GM12878 (cell line): ENCODE data around the gene CTDP1. TPM values are rescaled to one million over a fixed set of nuclear protein-coding genes. Genes with fewer than 3 reads are reported as not detected.

Experiments used
- ATAC-seq: fragments of 200-7000 bp; cut with Tn5 transposase; 3 replicates; pipeline ENCODE4 v1.9.1; 2020; ENCODE audit warnings: mild to moderate bottlenecking, moderate library complexity
- BruUV-seq: library from RNA; stranded (reverse); fragments of 400-500 nt; replicated peaks from 2 replicates; lab custom pipeline; 2021; lab: Mats Ljungman, UMichigan
- CTCF ChIA-PET: fragments of 300-600 bp; sonication (Branson Sonifier 250); formaldehyde crosslinking; extraction: SDS; loops from one replicate; lab custom pipeline; 2021; ENCODE audit warnings: inconsistent platforms; lab: Yijun Ruan, JAX
- POLR2A ChIA-PET: fragments of 350-600 bp; formaldehyde crosslinking; extraction: SDS; loops from one replicate; lab custom pipeline; 2021; ENCODE audit warnings: inconsistent platforms; lab: Charles Lee
- RAD21 ChIA-PET: fragments of 300-600 bp; sonication (Branson Sonifier 250); formaldehyde crosslinking; loops from one replicate; lab custom pipeline; 2023; ENCODE audit warnings: antibody characterized with exemption; ENCODE audit not compliant: unreplicated experiment; lab: Charles Lee
- SMC1A ChIA-PET: fragments of 300-600 bp; sonication (Branson Sonifier 250); formaldehyde crosslinking; loops from one replicate; lab custom pipeline; 2023; ENCODE audit not compliant: unreplicated experiment, uncharacterized antibody; lab: Charles Lee
- DNase-seq: peaks from one replicate; pipeline ENCODE4 v3.0.0-alpha.2; 2011; ENCODE audit warnings: low read depth, low spot score
- FAIRE-seq: peaks from 3 replicates; lab custom pipeline; 2011; peaks lifted over from hg19 to GRCh38; lab: Jason Lieb, UNC
- H2AFZ ChIP-seq: 2 replicates; pipeline ENCODE4 v1.6.0; 2011; ENCODE audit warnings: low read depth, low read length, control low read depth; ENCODE audit not compliant: control insufficient read depth
- H3K27ac ChIP-seq: 2 replicates; pipeline ENCODE4 v1.5.1; 2011; ENCODE audit warnings: control low read depth; ENCODE audit not compliant: control insufficient read depth, insufficient read depth
- H3K27me3 ChIP-seq, 2 experiments: replicated peaks in 1 of 2; 2 replicates each; pipeline versions ENCODE4 v1.6.0 to v1.6.1; 2011; ENCODE audit warnings: low read length in 1 of 2; ENCODE audit not compliant: control insufficient read depth in 2 of 2, insufficient read depth in 2 of 2
- H3K36me3 ChIP-seq, 2 experiments: 2 replicates each; pipeline ENCODE4 v1.5.1; 2011; ENCODE audit warnings: low read length in 1 of 2; ENCODE audit not compliant: control insufficient read depth in 2 of 2, insufficient read depth in 2 of 2
- H3K4me1 ChIP-seq: 2 replicates; pipeline ENCODE4 v1.6.1; 2011; ENCODE audit warnings: mild to moderate bottlenecking, low read length, moderate library complexity, mixed read lengths; ENCODE audit not compliant: control insufficient read depth, insufficient read depth
- H3K4me2 ChIP-seq: 2 replicates; pipeline ENCODE4 v1.6.0; 2011; ENCODE audit warnings: control low read depth; ENCODE audit not compliant: control insufficient read depth, insufficient read depth
- H3K4me3 ChIP-seq: fragments of 200-600 bp; sonication (generic); 2 replicates; pipeline ENCODE4 v1.5.1; 2016
- H3K79me2 ChIP-seq: 2 replicates; pipeline ENCODE4 v1.6.0; 2011; ENCODE audit warnings: low read length; ENCODE audit not compliant: control insufficient read depth, insufficient read depth
- H3K9ac ChIP-seq: 2 replicates; pipeline ENCODE4 v1.8.0; 2011; ENCODE audit warnings: low read length, control low read depth, mixed read lengths; ENCODE audit not compliant: control insufficient read depth, insufficient read depth
- H3K9me3 ChIP-seq: replicated peaks from 3 replicates; pipeline ENCODE4 v1.5.1; 2011; ENCODE audit warnings: mild to moderate bottlenecking, low read length; ENCODE audit not compliant: control insufficient read depth, insufficient read depth
- H4K20me1 ChIP-seq: 2 replicates; pipeline ENCODE4 v1.6.0; 2011; ENCODE audit not compliant: control insufficient read depth, insufficient read depth
- CHD1 ChIP-seq: IDR thresholded peaks from 2 replicates; pipeline ENCODE4 v1.6.1; 2012; ENCODE audit warnings: low read depth, low read length, improper control_type of control experiment
- EED ChIP-seq: sonication (generic); IDR thresholded peaks from 2 replicates; pipeline ENCODE4 v1.6.1; 2016; ENCODE audit warnings: antibody characterized with exemption, low read depth
- EGR1 ChIP-seq, 2 experiments: IDR thresholded peaks; 1 replicate in 1 of 2; 2 replicates in 1 of 2; pipeline ENCODE4 v1.6.1; 2011 to 2012; ENCODE audit warnings: low read depth in 2 of 2, low read length in 2 of 2, borderline replicate concordance in 1 of 2, mild to moderate bottlenecking in 1 of 2, moderate library complexity in 1 of 2
- GABPA ChIP-seq: IDR thresholded peaks from 2 replicates; pipeline ENCODE4 v1.6.1; 2014; ENCODE audit warnings: antibody characterized with exemption, low read depth, mild to moderate bottlenecking, inconsistent platforms
- HCFC1 ChIP-seq: fragments of 150-350 bp; IDR thresholded peaks from 2 replicates; pipeline ENCODE4 v1.6.1; 2014; ENCODE audit warnings: low read length
- MXI1 ChIP-seq: fragments of 150-350 bp; IDR thresholded peaks from 2 replicates; pipeline ENCODE4 v1.6.1; 2011; ENCODE audit warnings: low read depth, mild to moderate bottlenecking, inconsistent platforms, low read length, improper control_type of control experiment
- NR2F1 ChIP-seq: fragments of 450-650 bp; conservative IDR thresholded peaks from 2 replicates; pipeline ENCODE4 v1.6.1; 2017; ENCODE audit warnings: mild to moderate bottlenecking
- RBBP5 ChIP-seq: fragments of 200-600 bp; sonication (generic); conservative IDR thresholded peaks from 2 replicates; pipeline ENCODE4 v1.6.1; 2016
- SMARCA5 ChIP-seq: fragments of 450-650 bp; IDR thresholded peaks from 2 replicates; pipeline ENCODE4 v1.6.1; 2017; ENCODE audit warnings: mild to moderate bottlenecking
- SUZ12 ChIP-seq: fragments of 200-600 bp; sonication (generic); IDR thresholded peaks from one replicate; pipeline ENCODE4 v1.6.1; 2018; ENCODE audit warnings: antibody characterized with exemption, mild to moderate bottlenecking; ENCODE audit not compliant: unreplicated experiment
- TARDBP ChIP-seq: IDR thresholded peaks from 2 replicates; pipeline ENCODE4 v1.6.1; 2016; ENCODE audit warnings: borderline replicate concordance
- WGBS: methylation state at CpG from one replicate; pipeline ENCODE4 v1.1.6; 2016; ENCODE audit warnings: low lambda C conversion rate; ENCODE audit not compliant: insufficient replicate concordance, insufficient coverage; ENCODE audit errors: missing lambda C conversion rate; 5-methylcytosine and 5-hydroxymethylcytosine counted together
- in situ Hi-C: fragments of 300-500 bp; cut with MboI; formaldehyde crosslinking; loops from 9 replicates; pipeline ENCODE4 v1.14.3; 2018; ENCODE audit warnings: mixed read lengths
- intact Hi-C: fragments of 100-400 bp; cut with micrococcal nuclease; formaldehyde crosslinking; loops from one replicate; pipeline ENCODE4 v1.14.2; 2022; ENCODE audit not compliant: unreplicated experiment
- polyA plus RNA-seq, 11 experiments: library from polyadenylated mRNA; depleted of rRNA in 4 of 11; unstranded in 6 of 11; stranded (reverse) in 5 of 11; fragments of >200 nt; fragmentation: Nextera tagmentation in 4 of 11; fragmentation: Illumina TruSeq in 1 of 11; extraction: Ambion mirVana in 4 of 11; extraction: Trizol in 1 of 11; gene quantifications; 1 replicate in 1 of 11; 2 replicates in 10 of 11; pipeline versions ENCODE4 v1.2.1 to v1.2.3, GENCODE V29; 2011 to 2016; ENCODE audit warnings: inconsistent platforms in 2 of 11, missing spikeins in 2 of 11, low read depth in 1 of 11
- total RNA-seq, 4 experiments: library from RNA; depleted of rRNA in 3 of 4; stranded (reverse); fragments of >200 nt in 3 of 4; fragmentation: Illumina TruSeq in 1 of 4; extraction: Trizol in 1 of 4; gene quantifications; 2 replicates each; pipeline versions ENCODE4 v1.2.1 to v1.2.3, GENCODE V29; 2013 to 2021
- TF ChIP-seq, protein P1 (sequence below): fragments of 450-650 bp; IDR thresholded peaks from 2 replicates; pipeline ENCODE4 v1.6.1; 2014; ENCODE audit warnings: mild to moderate bottlenecking
- TF ChIP-seq, protein P2 (sequence below): fragments of 450-650 bp; formaldehyde crosslinking; IDR thresholded peaks from 2 replicates; pipeline ENCODE4 v1.5.0; 2022; ENCODE audit warnings: mild to moderate bottlenecking, missing genetic modification characterization
- TF ChIP-seq, protein P3 (sequence below): fragments of 450-650 bp; IDR thresholded peaks from 2 replicates; pipeline ENCODE4 v1.6.1; 2017; ENCODE audit warnings: borderline replicate concordance
- TF ChIP-seq, protein P4 (sequence below): fragments of 450-650 bp; IDR thresholded peaks from 2 replicates; pipeline ENCODE4 v1.6.1; 2017; ENCODE audit warnings: antibody characterized with exemption, mild to moderate bottlenecking, moderate library complexity

Gene CTDP1
- total and polyA plus RNA-seq, 10 of the 15 experiments (the other 5 are each of a cell fraction or from before 2014, with no cell fraction given): 0.32 to 31.3 (median 8.8) TPM

DNA sequence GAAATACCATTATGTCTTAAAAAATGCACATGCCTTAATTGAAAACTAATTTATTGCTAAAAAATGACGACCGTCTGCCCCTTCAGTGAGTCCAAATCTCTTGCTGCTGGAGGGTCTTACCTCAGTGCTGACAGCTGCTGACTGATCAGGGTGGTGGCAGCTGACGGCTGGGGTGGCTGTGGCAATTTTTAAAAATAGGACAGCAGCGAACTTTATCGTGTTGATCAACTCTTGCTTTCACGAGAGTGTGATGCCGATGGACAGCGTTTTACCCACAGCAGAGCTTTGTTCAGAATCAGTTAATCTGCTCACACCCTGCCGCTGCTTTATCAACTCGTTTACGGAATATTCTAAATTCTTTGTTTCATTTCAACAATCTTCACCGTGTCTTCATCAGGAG is 21.2 kb upstream of the CTDP1 start:
- SMC1A ChIA-PET: no interaction called here
- Histone ChIP-seq H3K9me3 (no peaks in the 10 kb centered on the region; the same call in 2 of the 3 replicates), H3K4me2 (no peak overlapping the region), H2AFZ (no peak overlapping the region), H4K20me1 (no peaks in the 10 kb centered on the region), H3K27ac (no peak overlapping the region), H3K4me3 (no peak overlapping the region), H3K27me3 (no peaks in the 10 kb centered on the region; a peak in 2 of 4 replicates), H3K36me3 (no peaks in the 10 kb centered on the region), H3K4me1 (no peaks in the 10 kb centered on the region), H3K9ac (no peak overlapping the region), H3K79me2 (no peaks in the 10 kb centered on the region)
- WGBS: 60% methylated on average over 12 of the region's 12 CpGs
- in situ Hi-C loops: no loop called here
- no peak for DNase-seq
- no peak for ATAC-seq
- intact Hi-C loops: no loop called here
- no peak for FAIRE-seq
- CTCF ChIA-PET: no interaction called here
- no peak for TF ChIP-seq NR2F1
- TF ChIP-seq RBBP5: no peak
- no peak for TF ChIP-seq MXI1
- TF ChIP-seq SUZ12: no peak
- TF ChIP-seq TARDBP: no peak
- TF ChIP-seq CHD1: no peak
- TF ChIP-seq, protein P1, sequence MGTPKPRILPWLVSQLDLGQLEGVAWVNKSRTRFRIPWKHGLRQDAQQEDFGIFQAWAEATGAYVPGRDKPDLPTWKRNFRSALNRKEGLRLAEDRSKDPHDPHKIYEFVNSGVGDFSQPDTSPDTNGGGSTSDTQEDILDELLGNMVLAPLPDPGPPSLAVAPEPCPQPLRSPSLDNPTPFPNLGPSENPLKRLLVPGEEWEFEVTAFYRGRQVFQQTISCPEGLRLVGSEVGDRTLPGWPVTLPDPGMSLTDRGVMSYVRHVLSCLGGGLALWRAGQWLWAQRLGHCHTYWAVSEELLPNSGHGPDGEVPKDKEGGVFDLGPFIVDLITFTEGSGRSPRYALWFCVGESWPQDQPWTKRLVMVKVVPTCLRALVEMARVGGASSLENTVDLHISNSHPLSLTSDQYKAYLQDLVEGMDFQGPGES: no peak
- TF ChIP-seq GABPA: no peak
- TF ChIP-seq SMARCA5: no peak
- TF ChIP-seq, protein P2, sequence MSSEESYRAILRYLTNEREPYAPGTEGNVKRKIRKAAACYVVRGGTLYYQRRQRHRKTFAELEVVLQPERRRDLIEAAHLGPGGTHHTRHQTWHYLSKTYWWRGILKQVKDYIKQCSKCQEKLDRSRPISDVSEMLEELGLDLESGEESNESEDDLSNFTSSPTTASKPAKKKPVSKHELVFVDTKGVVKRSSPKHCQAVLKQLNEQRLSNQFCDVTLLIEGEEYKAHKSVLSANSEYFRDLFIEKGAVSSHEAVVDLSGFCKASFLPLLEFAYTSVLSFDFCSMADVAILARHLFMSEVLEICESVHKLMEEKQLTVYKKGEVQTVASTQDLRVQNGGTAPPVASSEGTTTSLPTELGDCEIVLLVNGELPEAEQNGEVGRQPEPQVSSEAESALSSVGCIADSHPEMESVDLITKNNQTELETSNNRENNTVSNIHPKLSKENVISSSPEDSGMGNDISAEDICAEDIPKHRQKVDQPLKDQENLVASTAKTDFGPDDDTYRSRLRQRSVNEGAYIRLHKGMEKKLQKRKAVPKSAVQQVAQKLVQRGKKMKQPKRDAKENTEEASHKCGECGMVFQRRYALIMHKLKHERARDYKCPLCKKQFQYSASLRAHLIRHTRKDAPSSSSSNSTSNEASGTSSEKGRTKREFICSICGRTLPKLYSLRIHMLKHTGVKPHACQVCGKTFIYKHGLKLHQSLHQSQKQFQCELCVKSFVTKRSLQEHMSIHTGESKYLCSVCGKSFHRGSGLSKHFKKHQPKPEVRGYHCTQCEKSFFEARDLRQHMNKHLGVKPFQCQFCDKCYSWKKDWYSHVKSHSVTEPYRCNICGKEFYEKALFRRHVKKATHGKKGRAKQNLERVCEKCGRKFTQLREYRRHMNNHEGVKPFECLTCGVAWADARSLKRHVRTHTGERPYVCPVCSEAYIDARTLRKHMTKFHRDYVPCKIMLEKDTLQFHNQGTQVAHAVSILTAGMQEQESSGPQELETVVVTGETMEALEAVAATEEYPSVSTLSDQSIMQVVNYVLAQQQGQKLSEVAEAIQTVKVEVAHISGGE (CRISPR knock-in tag): no peak
- no peak for TF ChIP-seq EED
- no peak for TF ChIP-seq EGR1 (IDR thresholded peaks at IDR 0.05; ENCODE audit: borderline replicate concordance in 1 of 2, low read depth in 2 of 2, low read length in 2 of 2)
- TF ChIP-seq, protein P3, sequence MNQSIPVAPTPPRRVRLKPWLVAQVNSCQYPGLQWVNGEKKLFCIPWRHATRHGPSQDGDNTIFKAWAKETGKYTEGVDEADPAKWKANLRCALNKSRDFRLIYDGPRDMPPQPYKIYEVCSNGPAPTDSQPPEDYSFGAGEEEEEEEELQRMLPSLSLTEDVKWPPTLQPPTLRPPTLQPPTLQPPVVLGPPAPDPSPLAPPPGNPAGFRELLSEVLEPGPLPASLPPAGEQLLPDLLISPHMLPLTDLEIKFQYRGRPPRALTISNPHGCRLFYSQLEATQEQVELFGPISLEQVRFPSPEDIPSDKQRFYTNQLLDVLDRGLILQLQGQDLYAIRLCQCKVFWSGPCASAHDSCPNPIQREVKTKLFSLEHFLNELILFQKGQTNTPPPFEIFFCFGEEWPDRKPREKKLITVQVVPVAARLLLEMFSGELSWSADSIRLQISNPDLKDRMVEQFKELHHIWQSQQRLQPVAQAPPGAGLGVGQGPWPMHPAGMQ: no peak
- TF ChIP-seq, protein P4, sequence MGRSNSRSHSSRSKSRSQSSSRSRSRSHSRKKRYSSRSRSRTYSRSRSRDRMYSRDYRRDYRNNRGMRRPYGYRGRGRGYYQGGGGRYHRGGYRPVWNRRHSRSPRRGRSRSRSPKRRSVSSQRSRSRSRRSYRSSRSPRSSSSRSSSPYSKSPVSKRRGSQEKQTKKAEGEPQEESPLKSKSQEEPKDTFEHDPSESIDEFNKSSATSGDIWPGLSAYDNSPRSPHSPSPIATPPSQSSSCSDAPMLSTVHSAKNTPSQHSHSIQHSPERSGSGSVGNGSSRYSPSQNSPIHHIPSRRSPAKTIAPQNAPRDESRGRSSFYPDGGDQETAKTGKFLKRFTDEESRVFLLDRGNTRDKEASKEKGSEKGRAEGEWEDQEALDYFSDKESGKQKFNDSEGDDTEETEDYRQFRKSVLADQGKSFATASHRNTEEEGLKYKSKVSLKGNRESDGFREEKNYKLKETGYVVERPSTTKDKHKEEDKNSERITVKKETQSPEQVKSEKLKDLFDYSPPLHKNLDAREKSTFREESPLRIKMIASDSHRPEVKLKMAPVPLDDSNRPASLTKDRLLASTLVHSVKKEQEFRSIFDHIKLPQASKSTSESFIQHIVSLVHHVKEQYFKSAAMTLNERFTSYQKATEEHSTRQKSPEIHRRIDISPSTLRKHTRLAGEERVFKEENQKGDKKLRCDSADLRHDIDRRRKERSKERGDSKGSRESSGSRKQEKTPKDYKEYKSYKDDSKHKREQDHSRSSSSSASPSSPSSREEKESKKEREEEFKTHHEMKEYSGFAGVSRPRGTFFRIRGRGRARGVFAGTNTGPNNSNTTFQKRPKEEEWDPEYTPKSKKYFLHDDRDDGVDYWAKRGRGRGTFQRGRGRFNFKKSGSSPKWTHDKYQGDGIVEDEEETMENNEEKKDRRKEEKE: no peak
- TF ChIP-seq HCFC1: no peak
- RAD21 ChIA-PET: no interaction called here
- POLR2A ChIA-PET: no interaction called here
- no TSS peak for BruUV-seq
